ENCODE results near the gene RIIAD1.

The RIIAD1 gene

GRCh38 chr1:151720125-151720524 is 1.2 kb upstream of the RIIAD1 start:
- in situ Hi-C loops (cut with MboI; ENCODE audit: low sequenced_read_pairs, unreplicated experiment): no loop called here
- DNase-seq (ENCODE audit: low spot score): no peak

GRCh38 chr1:151720554-151720953 is 768 bp upstream of the RIIAD1 start:
- DNase-seq (ENCODE audit: low spot score): peak; percentile 72
- in situ Hi-C loops (cut with MboI; ENCODE audit: low sequenced_read_pairs, unreplicated experiment): no loop called here
- TF ChIP-seq, protein P1, sequence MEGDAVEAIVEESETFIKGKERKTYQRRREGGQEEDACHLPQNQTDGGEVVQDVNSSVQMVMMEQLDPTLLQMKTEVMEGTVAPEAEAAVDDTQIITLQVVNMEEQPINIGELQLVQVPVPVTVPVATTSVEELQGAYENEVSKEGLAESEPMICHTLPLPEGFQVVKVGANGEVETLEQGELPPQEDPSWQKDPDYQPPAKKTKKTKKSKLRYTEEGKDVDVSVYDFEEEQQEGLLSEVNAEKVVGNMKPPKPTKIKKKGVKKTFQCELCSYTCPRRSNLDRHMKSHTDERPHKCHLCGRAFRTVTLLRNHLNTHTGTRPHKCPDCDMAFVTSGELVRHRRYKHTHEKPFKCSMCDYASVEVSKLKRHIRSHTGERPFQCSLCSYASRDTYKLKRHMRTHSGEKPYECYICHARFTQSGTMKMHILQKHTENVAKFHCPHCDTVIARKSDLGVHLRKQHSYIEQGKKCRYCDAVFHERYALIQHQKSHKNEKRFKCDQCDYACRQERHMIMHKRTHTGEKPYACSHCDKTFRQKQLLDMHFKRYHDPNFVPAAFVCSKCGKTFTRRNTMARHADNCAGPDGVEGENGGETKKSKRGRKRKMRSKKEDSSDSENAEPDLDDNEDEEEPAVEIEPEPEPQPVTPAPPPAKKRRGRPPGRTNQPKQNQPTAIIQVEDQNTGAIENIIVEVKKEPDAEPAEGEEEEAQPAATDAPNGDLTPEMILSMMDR (IDR thresholded peaks at IDR 0.05; ENCODE audit: borderline replicate concordance, control extremely low read depth, extremely low read depth, insufficient read depth, missing control alignments): no peak

More at GRCh38 chr1:151720125-151720524, 1.2 kb upstream of the RIIAD1 start:
- TF ChIP-seq, protein P1 (IDR thresholded peaks at IDR 0.05; ENCODE audit: borderline replicate concordance, control extremely low read depth, extremely low read depth, insufficient read depth, missing control alignments): no peak

- DNase-seq (ENCODE audit: low spot score): no peak
- in situ Hi-C loops (cut with MboI; ENCODE audit: low sequenced_read_pairs, unreplicated experiment): no loop called here
- TF ChIP-seq, protein P1 (IDR thresholded peaks at IDR 0.05; ENCODE audit: borderline replicate concordance, control extremely low read depth, extremely low read depth, insufficient read depth, missing control alignments): no peak
Measured at GRCh38 chr1:151721788-151722510, 627 bp downstream of the RIIAD1 start.

DNA sequence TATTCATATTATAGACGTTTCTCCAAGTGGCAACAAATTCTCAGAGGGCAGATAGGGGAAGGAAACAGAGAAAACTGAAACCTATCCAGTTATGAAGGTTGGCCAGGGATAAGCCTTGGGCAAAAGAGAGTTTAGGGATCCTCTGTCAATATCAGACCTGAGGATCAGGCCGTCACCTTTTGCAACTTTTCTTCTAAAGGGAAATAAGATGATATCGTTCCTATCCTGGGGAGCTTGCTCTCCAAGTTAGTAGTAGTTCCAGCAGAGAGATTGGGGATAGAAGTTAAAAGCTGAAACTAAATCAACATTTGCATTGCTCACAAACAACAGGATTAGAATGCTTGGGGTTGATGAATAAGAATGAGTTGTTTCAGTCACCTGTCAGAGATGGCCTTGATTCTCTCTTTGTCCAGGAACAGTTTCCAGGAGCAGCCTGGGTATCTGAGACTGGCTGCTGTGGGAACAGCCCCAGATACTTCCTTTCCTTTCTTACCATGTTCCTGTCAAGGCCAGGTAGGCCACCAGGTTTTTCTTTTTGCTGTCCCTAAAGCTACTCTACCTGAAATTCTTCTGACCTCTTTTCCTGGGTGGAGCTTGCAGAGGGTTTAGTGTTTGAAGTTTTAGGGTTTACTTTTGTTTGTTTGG is 2.5 kb downstream of the RIIAD1 start:
- in situ Hi-C loops (cut with MboI; ENCODE audit: low sequenced_read_pairs, unreplicated experiment): no loop called here
- TF ChIP-seq, protein P1 (IDR thresholded peaks at IDR 0.05; ENCODE audit: borderline replicate concordance, control extremely low read depth, extremely low read depth, insufficient read depth, missing control alignments): no peak

DNA sequence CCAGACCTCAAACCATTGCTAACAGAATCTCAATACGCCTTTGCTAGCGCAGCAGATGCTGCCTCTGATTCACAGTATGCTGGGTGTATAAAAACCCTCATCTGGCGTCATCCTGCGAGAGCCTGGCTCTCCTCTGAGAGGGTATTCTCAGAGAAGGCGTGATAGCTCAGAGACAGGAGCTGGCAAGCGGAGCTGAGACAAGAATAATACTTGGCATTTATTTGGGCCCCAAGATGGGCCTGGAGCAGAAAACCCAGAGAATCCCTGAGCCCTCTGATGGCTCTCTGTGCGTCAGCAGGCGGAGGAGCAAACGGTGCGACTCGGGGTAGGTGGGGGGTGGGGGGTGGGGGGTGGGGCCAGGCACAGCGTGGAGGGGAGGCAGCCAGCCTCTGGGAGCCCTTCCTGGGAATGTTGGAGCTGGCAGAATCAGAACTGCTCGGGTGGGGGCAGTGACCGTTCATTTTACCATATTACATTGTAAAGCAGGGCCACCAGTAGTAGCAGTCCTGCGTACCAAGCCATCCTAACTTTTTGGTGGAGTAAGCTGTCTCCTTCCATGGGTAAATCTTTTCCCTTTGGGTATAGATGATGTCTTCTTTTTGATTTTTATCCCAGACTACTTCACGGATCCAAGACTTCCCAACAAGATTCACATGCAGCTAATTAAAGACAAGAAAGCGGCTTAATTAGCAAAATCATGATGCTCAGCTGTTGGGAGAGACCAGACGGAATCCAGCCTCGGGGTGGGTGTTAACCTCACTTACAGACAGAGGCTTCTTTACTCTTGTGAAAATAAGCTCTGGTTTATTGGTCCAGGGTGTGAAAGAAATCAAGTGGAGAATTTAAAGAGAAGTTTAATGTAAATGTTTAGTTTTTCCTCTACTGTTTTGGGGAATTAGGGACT is 7.1 kb downstream of the RIIAD1 start:
- TF ChIP-seq, protein P1 (IDR thresholded peaks at IDR 0.05; ENCODE audit: borderline replicate concordance, control extremely low read depth, extremely low read depth, insufficient read depth, missing control alignments): no peak
- DNase-seq (ENCODE audit: low spot score): peak; percentile 7
- in situ Hi-C loops (cut with MboI; ENCODE audit: low sequenced_read_pairs, unreplicated experiment): no loop called here

More for the DNA sequence above, 2.5 kb downstream of the RIIAD1 start:
- peak; percentile 4 for DNase-seq (ENCODE audit: low spot score)

All from GM13976 (cell line).